SK-N-SH treated with all-trans-retinoic acid at 6 μM for 48 hours (cell line): Measurements from ENCODE around the gene MTHFD1.

Experiments
- ARNTL ChIP-seq: fragments of 450-650 bp; formaldehyde crosslinking; IDR thresholded peaks from 2 replicates; pipeline ENCODE4 v1.5.0; 2020; ENCODE audit warnings: low read depth, mild to moderate bottlenecking, moderate library complexity, borderline replicate concordance
- BACH2 ChIP-seq: fragments of 250-450 bp; sonication (Bioruptor Pico); IDR thresholded peaks from 2 replicates; pipeline ENCODE4 v1.9.0; 2021; ENCODE audit warnings: mild to moderate bottlenecking, borderline replicate concordance
- CREB5 ChIP-seq: fragments of 250-450 bp; sonication (Bioruptor Pico); IDR thresholded peaks from 2 replicates; pipeline ENCODE4 v1.5.1; 2020; ENCODE audit warnings: low read depth, mild to moderate bottlenecking, moderate library complexity
- GLIS3 ChIP-seq: fragments of 250-450 bp; sonication (Bioruptor Pico); IDR thresholded peaks from 2 replicates; pipeline ENCODE4 v1.5.0; 2020; ENCODE audit warnings: mild to moderate bottlenecking, moderate library complexity
- PATZ1 ChIP-seq: fragments of 250-450 bp; sonication (Bioruptor Pico); IDR thresholded peaks from 2 replicates; pipeline ENCODE4 v1.8.0; 2020; ENCODE audit warnings: mild to moderate bottlenecking, moderate library complexity, borderline replicate concordance
- PPARA ChIP-seq: fragments of 250-450 bp; sonication (Bioruptor Pico); IDR thresholded peaks from 2 replicates; pipeline ENCODE4 v1.5.0; 2020; ENCODE audit warnings: mild to moderate bottlenecking, borderline replicate concordance
- SNAI2 ChIP-seq: fragments of 250-450 bp; sonication (Bioruptor Pico); IDR thresholded peaks from 2 replicates; pipeline ENCODE4 v1.5.0; 2020; ENCODE audit warnings: mild to moderate bottlenecking, moderate library complexity
- TCF4 ChIP-seq: fragments of 250-450 bp; sonication (Bioruptor Pico); IDR thresholded peaks from 2 replicates; pipeline ENCODE4 v1.8.0; 2021; ENCODE audit warnings: mild to moderate bottlenecking, moderate library complexity, borderline replicate concordance
- TOX ChIP-seq: fragments of 250-450 bp; sonication (Bioruptor Pico); IDR thresholded peaks from 2 replicates; pipeline ENCODE4 v1.8.0; 2021; ENCODE audit warnings: mild to moderate bottlenecking, moderate library complexity, borderline replicate concordance
- TSHZ2 ChIP-seq: fragments of 250-450 bp; sonication (Bioruptor Pico); IDR thresholded peaks from 2 replicates; pipeline ENCODE4 v1.5.0; 2020; ENCODE audit warnings: mild to moderate bottlenecking, moderate library complexity
- ZFP30 ChIP-seq: fragments of 450-650 bp; formaldehyde crosslinking; IDR thresholded peaks from 2 replicates; pipeline ENCODE4 v1.5.0; 2022; ENCODE audit warnings: mild to moderate bottlenecking, moderate library complexity
- ZNF565 ChIP-seq: fragments of 450-650 bp; formaldehyde crosslinking; conservative IDR thresholded peaks from 2 replicates; pipeline ENCODE4 v1.5.0; 2020; ENCODE audit warnings: low read depth, mild to moderate bottlenecking, moderate library complexity
- ZNF70 ChIP-seq: fragments of 450-650 bp; formaldehyde crosslinking; IDR thresholded peaks from 2 replicates; pipeline ENCODE4 v1.5.0; 2020; ENCODE audit warnings: mild to moderate bottlenecking, moderate library complexity
- ZNF8 ChIP-seq: fragments of 450-650 bp; formaldehyde crosslinking; IDR thresholded peaks from 2 replicates; pipeline ENCODE4 v1.5.0; 2020; ENCODE audit warnings: mild to moderate bottlenecking, moderate library complexity

GRCh38 chr14:64509036-64509435, 120.9 kb downstream of the MTHFD1 start:
- TF ChIP-seq CREB5 (CRISPR knock-in tag): no peak
- TF ChIP-seq ZNF70: no peak
- no peak for TF ChIP-seq ZNF8
- TF ChIP-seq ARNTL: no peak
- no peak for TF ChIP-seq TCF4 (CRISPR knock-in tag)
- TF ChIP-seq PATZ1 (CRISPR knock-in tag): no peak
- no peak for TF ChIP-seq ZNF565 (CRISPR knock-in tag)
- no peak for TF ChIP-seq TSHZ2 (CRISPR knock-in tag)
- TF ChIP-seq SNAI2 (CRISPR knock-in tag): no peak
- no peak for TF ChIP-seq ZFP30 (CRISPR knock-in tag)
- TF ChIP-seq GLIS3: no peak
- no peak for TF ChIP-seq BACH2 (CRISPR knock-in tag)
- TF ChIP-seq TOX: no peak
- TF ChIP-seq PPARA (CRISPR knock-in tag): no peak
